OCI-LY3 (cell line): Measurements from ENCODE around the gene RPL29.

Source experiments
- EZH2phosphoT487 ChIP-seq: fragments of 200-600 bp; shearing (Covaris generic); IDR thresholded peaks from 2 replicates; pipeline ENCODE4 v1.6.1; 2018; ENCODE audit warnings: antibody characterized with exemption, mixed run types, low read depth
- TF ChIP-seq, protein P1 (sequence below): fragments of 200-600, 300-600 bp; sonication (generic); IDR thresholded peaks from 2 replicates; pipeline ENCODE4 v1.5.1; 2014; ENCODE audit warnings: antibody characterized with exemption, low read length, low read depth

DNA sequence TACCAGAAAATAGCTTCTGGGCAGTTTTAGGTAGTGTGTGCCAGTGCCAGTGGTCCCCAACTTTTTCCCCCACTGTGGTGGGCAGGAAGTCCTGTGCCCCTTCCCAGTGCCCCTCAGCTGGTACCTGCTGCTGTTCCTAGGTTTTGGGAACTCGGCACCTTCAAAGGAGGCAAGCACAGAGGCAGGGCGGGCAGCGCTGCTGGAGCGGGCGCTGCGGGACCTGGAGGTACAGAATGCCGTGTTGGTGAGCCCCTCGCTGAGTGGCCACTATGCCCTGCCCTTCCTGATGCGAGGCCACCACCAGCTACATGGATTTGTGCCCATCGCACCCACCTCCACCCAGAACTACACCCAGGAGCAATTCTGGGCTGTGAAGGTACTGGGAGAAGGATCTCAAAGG lies 15.4 kb downstream of the RPL29 start:
- TF ChIP-seq, protein P1, sequence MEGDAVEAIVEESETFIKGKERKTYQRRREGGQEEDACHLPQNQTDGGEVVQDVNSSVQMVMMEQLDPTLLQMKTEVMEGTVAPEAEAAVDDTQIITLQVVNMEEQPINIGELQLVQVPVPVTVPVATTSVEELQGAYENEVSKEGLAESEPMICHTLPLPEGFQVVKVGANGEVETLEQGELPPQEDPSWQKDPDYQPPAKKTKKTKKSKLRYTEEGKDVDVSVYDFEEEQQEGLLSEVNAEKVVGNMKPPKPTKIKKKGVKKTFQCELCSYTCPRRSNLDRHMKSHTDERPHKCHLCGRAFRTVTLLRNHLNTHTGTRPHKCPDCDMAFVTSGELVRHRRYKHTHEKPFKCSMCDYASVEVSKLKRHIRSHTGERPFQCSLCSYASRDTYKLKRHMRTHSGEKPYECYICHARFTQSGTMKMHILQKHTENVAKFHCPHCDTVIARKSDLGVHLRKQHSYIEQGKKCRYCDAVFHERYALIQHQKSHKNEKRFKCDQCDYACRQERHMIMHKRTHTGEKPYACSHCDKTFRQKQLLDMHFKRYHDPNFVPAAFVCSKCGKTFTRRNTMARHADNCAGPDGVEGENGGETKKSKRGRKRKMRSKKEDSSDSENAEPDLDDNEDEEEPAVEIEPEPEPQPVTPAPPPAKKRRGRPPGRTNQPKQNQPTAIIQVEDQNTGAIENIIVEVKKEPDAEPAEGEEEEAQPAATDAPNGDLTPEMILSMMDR, result no peak
- no peak for TF ChIP-seq EZH2phosphoT487
